A549 (cell line): ENCODE data around the gene LIMS4.
"Not testable (repeated sequence)": the region's sequence is repeated elsewhere in the genome, so short reads cannot be mapped to it uniquely, and the experiment has no call there.

Experiments
- CTCF ChIP-seq: fragments of >200 bp; sonication (Bioruptor Twin); formaldehyde crosslinking; IDR thresholded peaks from 3 replicates; pipeline ENCODE4 v1.5.1; 2016
- ESRRA ChIP-seq: fragments of 150-350 bp; IDR thresholded peaks from 2 replicates; pipeline ENCODE4 v1.6.1; 2014; ENCODE audit warnings: mild to moderate bottlenecking, low read length, borderline replicate concordance
- HMGXB4 ChIP-seq: fragments of 250-450 bp; sonication (Bioruptor Pico); IDR thresholded peaks from 2 replicates; pipeline ENCODE4 v1.5.0; 2021; ENCODE audit warnings: mild to moderate bottlenecking, moderate library complexity, borderline replicate concordance
- TF ChIP-seq, protein P1 (sequence below): IDR thresholded peaks from 2 replicates; pipeline ENCODE4 v1.6.1; 2012

GRCh38 chr2:110473059-110473358 lies 393 bp upstream of the LIMS4 start:
- TF ChIP-seq HMGXB4 (CRISPR knock-in tag); ESRRA; CTCF: not testable (repeated sequence)
- TF ChIP-seq, protein P1, sequence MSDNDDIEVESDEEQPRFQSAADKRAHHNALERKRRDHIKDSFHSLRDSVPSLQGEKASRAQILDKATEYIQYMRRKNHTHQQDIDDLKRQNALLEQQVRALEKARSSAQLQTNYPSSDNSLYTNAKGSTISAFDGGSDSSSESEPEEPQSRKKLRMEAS = not testable (repeated sequence)
